Liver (tissue), 9 donors: Measurements from ENCODE around the gene DDB1. TPM values are rescaled to one million over a fixed set of nuclear protein-coding genes. Genes with fewer than 3 reads are reported as not detected.

Source experiments
- DNase-seq: peaks from one replicate; pipeline ENCODE4 v3.0.0-alpha.2; 2017; ENCODE audit warnings: low spot score
- H3K27ac ChIP-seq, 2 donors: one replicate each; pipeline ENCODE4 v1.7.0; 2013; ENCODE audit warnings: inconsistent platforms in 2 of 2, low read length in 2 of 2, control low read depth in 1 of 2, low read depth in 1 of 2, mild to moderate bottlenecking in 1 of 2
- H3K27me3 ChIP-seq, 4 donors: one replicate each; pipeline versions ENCODE4 v1.6.1 to v1.7.0; 2013; ENCODE audit warnings: low read length in 3 of 4, inconsistent platforms in 1 of 4, mild to moderate bottlenecking in 1 of 4, moderate library complexity in 1 of 4; ENCODE audit not compliant: control insufficient read depth in 4 of 4, insufficient read depth in 4 of 4
- H3K36me3 ChIP-seq, 4 donors: one replicate each; pipeline versions ENCODE4 v1.6.1 to v1.7.0; 2013; ENCODE audit warnings: low read length in 3 of 4, mild to moderate bottlenecking in 3 of 4, low read depth in 1 of 4, moderate library complexity in 1 of 4; ENCODE audit not compliant: control insufficient read depth in 4 of 4, insufficient read depth in 3 of 4
- H3K4me1 ChIP-seq, 4 donors: one replicate each; pipeline versions ENCODE4 v1.6.1 to v1.7.0; 2013; ENCODE audit warnings: low read length in 3 of 4, mild to moderate bottlenecking in 3 of 4, moderate library complexity in 1 of 4; ENCODE audit not compliant: control insufficient read depth in 4 of 4, insufficient read depth in 4 of 4
- H3K4me3 ChIP-seq, 3 donors: one replicate each; pipeline versions ENCODE4 v1.6.1 to v1.7.0; 2013; ENCODE audit warnings: low read length in 3 of 3, control low read depth in 1 of 3, low read depth in 1 of 3, mild to moderate bottlenecking in 1 of 3
- H3K9ac ChIP-seq, 2 donors: one replicate each; pipeline ENCODE4 v1.7.0; 2013; ENCODE audit warnings: low read length in 2 of 2, mild to moderate bottlenecking in 2 of 2, moderate library complexity in 2 of 2, control low read depth in 1 of 2, low read depth in 1 of 2
- H3K9me3 ChIP-seq, 4 donors: one replicate each; pipeline versions ENCODE4 v1.6.1 to v1.7.0; 2013; ENCODE audit warnings: low read length in 3 of 4; ENCODE audit not compliant: control insufficient read depth in 4 of 4
- ATF3 ChIP-seq: IDR thresholded peaks from 2 replicates; pipeline ENCODE4 v1.6.1; 2016; ENCODE audit warnings: antibody characterized with exemption
- CTCF ChIP-seq: fragments of 150-350 bp; IDR thresholded peaks from 2 replicates; pipeline ENCODE4 v1.5.1; 2017; ENCODE audit warnings: improper control_type of control experiment, low read depth, low read length; ENCODE audit not compliant: missing input control
- FOXA1 ChIP-seq: IDR thresholded peaks from 2 replicates; pipeline ENCODE4 v1.6.1; 2016; ENCODE audit warnings: antibody characterized with exemption
- FOXA2 ChIP-seq: IDR thresholded peaks from 2 replicates; pipeline ENCODE4 v1.6.1; 2016; ENCODE audit warnings: antibody characterized with exemption
- GABPA ChIP-seq, 2 donors: IDR thresholded peaks in 1 of 2; conservative IDR thresholded peaks in 1 of 2; 2 replicates each; pipeline ENCODE4 v1.6.1; 2016; ENCODE audit warnings: antibody characterized with exemption in 2 of 2, mild to moderate bottlenecking in 1 of 2, moderate library complexity in 1 of 2
- HNF4G ChIP-seq: IDR thresholded peaks from 2 replicates; pipeline ENCODE4 v1.6.1; 2016; ENCODE audit warnings: antibody characterized with exemption
- NR2F2 ChIP-seq: IDR thresholded peaks from 2 replicates; pipeline ENCODE4 v1.6.1; 2016; ENCODE audit warnings: antibody characterized with exemption
- RAD21 ChIP-seq, 2 donors: IDR thresholded peaks; 2 replicates each; pipeline ENCODE4 v1.6.1; 2016; ENCODE audit warnings: antibody characterized with exemption in 2 of 2, mild to moderate bottlenecking in 2 of 2
- REST ChIP-seq: IDR thresholded peaks from 2 replicates; pipeline ENCODE4 v1.6.1; 2016; ENCODE audit warnings: antibody characterized with exemption, mild to moderate bottlenecking
- RXRA ChIP-seq, 2 donors: IDR thresholded peaks; 2 replicates each; pipeline ENCODE4 v1.6.1; 2017 to 2018; ENCODE audit warnings: antibody characterized with exemption in 2 of 2, mild to moderate bottlenecking in 1 of 2
- SP1 ChIP-seq: IDR thresholded peaks from 2 replicates; pipeline ENCODE4 v1.6.1; 2018; ENCODE audit warnings: antibody characterized with exemption, mild to moderate bottlenecking
- TAF1 ChIP-seq: conservative IDR thresholded peaks from 2 replicates; pipeline ENCODE4 v1.6.1; 2016; ENCODE audit warnings: antibody characterized with exemption, mild to moderate bottlenecking
- WGBS: extraction: QIAGEN DNeasy Blood & Tissue Kit; methylation state at CpG from one replicate; pipeline ENCODE4 v1.1.7; 2013; 5-methylcytosine and 5-hydroxymethylcytosine counted together
- polyA plus RNA-seq, 2 donors: library from polyadenylated mRNA; stranded (reverse) in 1 of 2; unstranded in 1 of 2; fragments of 200-250 nt in 1 of 2; fragments of >200 nt in 1 of 2; fragmentation: Nextera tagmentation in 1 of 2; extraction: Ambion mirVana in 1 of 2; gene quantifications; one replicate each; pipeline versions ENCODE4 v1.2.1 to v1.2.3, GENCODE V29; 2013 to 2015
- total RNA-seq, 2 donors: library from RNA; depleted of rRNA; stranded (reverse); fragments of >200 nt; gene quantifications; one replicate each; pipeline ENCODE4 v1.2.3, GENCODE V29; 2014
- donor health status: healthy.
- donor health status: healthy.
- donor health status: healthy.
- donor health status: healthy.
- donor health status: healthy.

Gene DDB1
- total and polyA plus RNA-seq, 4 donors, result 37.5 to 146 (median 88.9) TPM

GRCh38 chr11:61368646-61369045, 35.7 kb upstream of the DDB1 start:
- H3K4me3 ChIP-seq, result no peak overlapping the region
- no peak for DNase-seq
- 86% methylated on average over 7 of the region's 7 CpGs for WGBS
- H3K9me3 ChIP-seq, result no peaks in the 10 kb centered on the region
- no peaks in the 10 kb centered on the region for H3K27me3 ChIP-seq
- peak overlapping the region in 1 of 2 donors; percentile 19 for H3K27ac ChIP-seq
- H3K9ac ChIP-seq, result no peak overlapping the region
- peaks cover 8 to 36% (median 23%) of the 10 kb centered on the region in 4 donors for H3K36me3 ChIP-seq
- peaks cover 9 to 22% (median 16%) of the 10 kb centered on the region in 4 donors for H3K4me1 ChIP-seq
- no peak for TF ChIP-seq RAD21 (IDR thresholded peaks at IDR 0.05)

DNA sequence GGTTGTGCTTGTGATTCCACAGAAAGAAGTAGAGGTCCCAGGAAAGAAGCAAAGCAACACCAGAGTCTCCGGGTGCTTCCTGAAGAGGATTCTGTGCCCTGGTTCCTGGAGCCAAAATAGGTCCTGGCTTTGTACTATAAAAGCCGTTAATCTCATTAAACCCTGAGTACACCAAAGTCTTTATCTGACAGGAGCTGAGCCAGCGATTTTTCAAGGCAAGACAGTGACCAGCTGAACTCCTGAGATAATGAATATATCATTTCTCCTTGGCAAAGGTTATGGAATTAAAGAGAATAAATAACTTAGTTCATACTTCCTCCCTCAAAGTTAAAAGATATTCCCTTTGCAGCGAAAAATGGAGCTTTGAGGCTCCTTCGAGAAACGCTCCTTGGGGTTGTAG, 34.5 kb upstream of the DDB1 start:
- H3K27ac ChIP-seq, result no peak overlapping the region
- WGBS, result 83% methylated on average over 6 of the region's 6 CpGs

More for the DNA sequence above, 34.5 kb upstream of the DDB1 start:
- TF ChIP-seq RAD21 (IDR thresholded peaks at IDR 0.05) (no peak), SP1 (no peak), TAF1 (no peak), FOXA2 (no peak), GABPA (IDR thresholded peaks at IDR 0.05 in 1 of 2, conservative IDR thresholded peaks at IDR 0.05 in 1 of 2) (no peak), FOXA1 (no peak), RXRA (IDR thresholded peaks at IDR 0.05) (no peak), CTCF (no peak), HNF4G (no peak), NR2F2 (no peak), REST (no peak), ATF3 (no peak)
- DNase-seq, result no peak
- Histone ChIP-seq H3K4me3 (no peak overlapping the region), H3K4me1 (peaks cover 9 to 33% (median 23%) of the 10 kb centered on the region in 4 donors), H3K9me3 (no peaks in the 10 kb centered on the region), H3K9ac (no peak overlapping the region), H3K36me3 (peaks cover 8 to 36% (median 23%) of the 10 kb centered on the region in 4 donors), H3K27me3 (no peaks in the 10 kb centered on the region)
